CD4-positive, alpha-beta T cell treated with Interleukin-4 for 4 hours (primary cell): ENCODE data around the gene RAD23B.
"Not testable (repeated sequence)": the region's sequence is repeated elsewhere in the genome, so short reads cannot be mapped to it uniquely, and the experiment has no call there.

ENCODE experiments used
- DNase-seq: peaks from one replicate; pipeline ENCODE4 v3.0.0-alpha.2; 2020

RAD23B gene

GRCh38 chr9:107294756-107295155 is 11.7 kb downstream of the RAD23B start:
- no peak for DNase-seq

GRCh38 chr9:107295995-107296394 is 12.9 kb downstream of the RAD23B start:
- no peak for DNase-seq

GRCh38 chr9:107296592-107296991 is 13.5 kb downstream of the RAD23B start:
- not testable (repeated sequence) for DNase-seq

GRCh38 chr9:107299437-107299836 is 16.4 kb downstream of the RAD23B start:
- DNase-seq: no peak

- DNase-seq: no peak
Measured at GRCh38 chr9:107306308-107306707, 23.2 kb downstream of the RAD23B start.

GRCh38 chr9:107307331-107307730 is 24.3 kb downstream of the RAD23B start:
- no peak for DNase-seq

- no peak for DNase-seq
Measured at GRCh38 chr9:107308461-107308860, 25.4 kb downstream of the RAD23B start.

- peak; percentile 56 for DNase-seq
Measured at GRCh38 chr9:107309271-107309670, 26.2 kb downstream of the RAD23B start.

- DNase-seq: no peak
Measured at GRCh38 chr9:107312376-107313050, 29.4 kb downstream of the RAD23B start.

GRCh38 chr9:107313555-107314096 is 30.5 kb downstream of the RAD23B start:
- no peak for DNase-seq

- DNase-seq: no peak
Measured at GRCh38 chr9:107314763-107315162, 31.7 kb downstream of the RAD23B start.

GRCh38 chr9:107316795-107317661 is 33.9 kb downstream of the RAD23B start:
- DNase-seq: no peak

- no peak for DNase-seq
Measured at GRCh38 chr9:107322643-107323042, 39.6 kb downstream of the RAD23B start.

- DNase-seq: no peak
Measured at GRCh38 chr9:107323836-107324585, 40.9 kb downstream of the RAD23B start.

- no peak for DNase-seq
Measured at GRCh38 chr9:107325842-107326241, 42.8 kb downstream of the RAD23B start.

- no peak for DNase-seq
Measured at GRCh38 chr9:107328510-107328909, 45.4 kb downstream of the RAD23B start.

GRCh38 chr9:107330420-107330819 is 47.3 kb downstream of the RAD23B start:
- DNase-seq: no peak

GRCh38 chr9:107332883-107333282 is 49.8 kb downstream of the RAD23B start:
- DNase-seq: no peak

GRCh38 chr9:107333363-107333762 is 50.3 kb downstream of the RAD23B start:
- no peak for DNase-seq

- no peak for DNase-seq
Measured at GRCh38 chr9:107334103-107334776, 51.2 kb downstream of the RAD23B start.

- DNase-seq: no peak
Measured at GRCh38 chr9:107335331-107335730, 52.3 kb downstream of the RAD23B start.

GRCh38 chr9:107336718-107337360 is 53.8 kb downstream of the RAD23B start:
- DNase-seq: no peak
